HEK293 (cell line): Measurements from ENCODE around the gene NAT14.

Source experiments
- CTCF ChIA-PET: fragments of 350-600 bp; formaldehyde crosslinking; extraction: SDS; loops from one replicate; lab custom pipeline; 2021; ENCODE audit warnings: antibody characterized with exemption; lab: Yijun Ruan, JAX
- POLR2A ChIA-PET: fragments of 300-600 bp; formaldehyde crosslinking; extraction: SDS; loops from one replicate; lab custom pipeline; 2020; ENCODE audit warnings: antibody characterized with exemption, inconsistent platforms; lab: Yijun Ruan, JAX
- H3K27ac ChIP-seq: fragments of 200-500 bp; sonication (Bioruptor generic); 2 replicates; pipeline ENCODE4 v1.5.1; 2014; ENCODE audit warnings: low read depth, low read length, control low read depth, inconsistent platforms; ENCODE audit errors: extremely low read depth
- H3K36me3 ChIP-seq, 2 experiments: fragments of 200-500 bp in 1 of 2; sonication (Bioruptor generic) in 1 of 2; 1 replicate in 1 of 2; 2 replicates in 1 of 2; pipeline ENCODE4 v1.5.1; 2014 to 2017; ENCODE audit warnings: inconsistent platforms in 2 of 2, low read length in 2 of 2; ENCODE audit not compliant: control insufficient read depth in 2 of 2, insufficient read depth in 1 of 2
- H3K4me1 ChIP-seq: fragments of 200-500 bp; sonication (Bioruptor generic); 2 replicates; pipeline ENCODE4 v1.5.1; 2014; ENCODE audit warnings: mild to moderate bottlenecking, low read length, inconsistent platforms; ENCODE audit not compliant: control insufficient read depth, insufficient read depth
- H3K4me3 ChIP-seq: 2 replicates; pipeline ENCODE4 v1.5.1; 2011; ENCODE audit warnings: low read depth, mild to moderate bottlenecking, control low read depth, low read length, moderate library complexity
- H3K9me3 ChIP-seq: fragments of 200-500 bp; sonication (Bioruptor generic); 2 replicates; pipeline ENCODE4 v1.5.1; 2014; ENCODE audit warnings: low read depth, low read length, inconsistent platforms; ENCODE audit not compliant: control insufficient read depth, insufficient read depth
- BCL11A ChIP-seq: fragments of 450-650 bp; formaldehyde crosslinking; IDR thresholded peaks from 2 replicates; pipeline ENCODE4 v1.5.1; 2016; ENCODE audit warnings: low read depth, missing biosample characterization, missing genetic modification characterization
- BCL11B ChIP-seq: fragments of 450-650 bp; formaldehyde crosslinking; IDR thresholded peaks from 2 replicates; pipeline ENCODE4 v1.5.1; 2016; ENCODE audit warnings: low read depth, missing biosample characterization, missing genetic modification characterization
- EGR2 ChIP-seq: fragments of 450-650 bp; formaldehyde crosslinking; IDR thresholded peaks from 2 replicates; pipeline ENCODE4 v1.5.1; 2016; ENCODE audit warnings: low read depth, missing biosample characterization, missing genetic modification characterization
- KLF16 ChIP-seq: fragments of 450-650 bp; formaldehyde crosslinking; IDR thresholded peaks from 2 replicates; pipeline ENCODE4 v1.5.1; 2017; ENCODE audit warnings: missing biosample characterization, missing genetic modification characterization
- MZF1 ChIP-seq: fragments of 450-650 bp; formaldehyde crosslinking; IDR thresholded peaks from 2 replicates; pipeline ENCODE4 v1.5.1; 2017; ENCODE audit warnings: missing biosample characterization, missing genetic modification characterization, borderline replicate concordance
- SP7 ChIP-seq: fragments of 450-650 bp; formaldehyde crosslinking; IDR thresholded peaks from 2 replicates; pipeline ENCODE4 v1.5.1; 2016; ENCODE audit warnings: missing biosample characterization, missing genetic modification characterization
- ZBTB1 ChIP-seq: fragments of 450-650 bp; formaldehyde crosslinking; IDR thresholded peaks from 2 replicates; pipeline ENCODE4 v1.5.1; 2016; ENCODE audit warnings: missing biosample characterization, missing genetic modification characterization
- ZFHX2 ChIP-seq: fragments of 450-650 bp; formaldehyde crosslinking; conservative IDR thresholded peaks from 2 replicates; pipeline ENCODE4 v1.5.1; 2016; ENCODE audit warnings: missing biosample characterization, missing genetic modification characterization
- ZFP41 ChIP-seq: fragments of 450-650 bp; formaldehyde crosslinking; IDR thresholded peaks from 2 replicates; pipeline ENCODE4 v1.5.1; 2016; ENCODE audit warnings: missing biosample characterization, missing genetic modification characterization, borderline replicate concordance
- ZFP69B ChIP-seq: fragments of 450-650 bp; formaldehyde crosslinking; IDR thresholded peaks from 2 replicates; pipeline ENCODE4 v1.5.1; 2016; ENCODE audit warnings: missing biosample characterization, missing genetic modification characterization
- ZNF114 ChIP-seq: fragments of 450-650 bp; formaldehyde crosslinking; IDR thresholded peaks from 2 replicates; pipeline ENCODE4 v1.5.0; 2017; ENCODE audit warnings: missing biosample characterization, missing genetic modification characterization
- ZNF174 ChIP-seq: fragments of 450-650 bp; formaldehyde crosslinking; IDR thresholded peaks from 2 replicates; pipeline ENCODE4 v1.5.0; 2017; ENCODE audit warnings: missing biosample characterization, mild to moderate bottlenecking, missing genetic modification characterization
- ZNF366 ChIP-seq: fragments of 450-650 bp; formaldehyde crosslinking; conservative IDR thresholded peaks from 2 replicates; pipeline ENCODE4 v1.5.1; 2016; ENCODE audit warnings: missing biosample characterization, missing genetic modification characterization
- ZNF558 ChIP-seq: fragments of 450-650 bp; formaldehyde crosslinking; IDR thresholded peaks from 2 replicates; pipeline ENCODE4 v1.5.1; 2016; ENCODE audit warnings: missing biosample characterization, missing genetic modification characterization
- ZNF621 ChIP-seq: fragments of 450-650 bp; formaldehyde crosslinking; IDR thresholded peaks from 2 replicates; pipeline ENCODE4 v1.5.1; 2017; ENCODE audit warnings: missing biosample characterization, missing genetic modification characterization
- ZNF777 ChIP-seq: fragments of 450-650 bp; formaldehyde crosslinking; IDR thresholded peaks from 2 replicates; pipeline ENCODE4 v1.5.1; 2017; ENCODE audit warnings: missing biosample characterization, missing genetic modification characterization, borderline replicate concordance
- TF ChIP-seq, protein P1 (sequence below): fragments of 450-650 bp; formaldehyde crosslinking; IDR thresholded peaks from 2 replicates; pipeline ENCODE4 v1.5.1; 2016; ENCODE audit warnings: missing biosample characterization, missing genetic modification characterization, borderline replicate concordance
- TF ChIP-seq, protein P2 (sequence below): fragments of 450-650 bp; formaldehyde crosslinking; IDR thresholded peaks from 2 replicates; pipeline ENCODE4 v1.5.1; 2017; ENCODE audit warnings: missing biosample characterization, missing genetic modification characterization
- TF ChIP-seq, protein P3 (sequence below): fragments of 450-650 bp; formaldehyde crosslinking; IDR thresholded peaks from 2 replicates; pipeline ENCODE4 v1.5.1; 2017; ENCODE audit warnings: missing biosample characterization, missing genetic modification characterization
- TF ChIP-seq, protein P4 (sequence below): fragments of 450-650 bp; formaldehyde crosslinking; IDR thresholded peaks from 2 replicates; pipeline ENCODE4 v1.5.1; 2016; ENCODE audit warnings: missing biosample characterization, missing genetic modification characterization
- TF ChIP-seq, protein P5 (sequence below): fragments of 450-650 bp; formaldehyde crosslinking; IDR thresholded peaks from 2 replicates; pipeline ENCODE4 v1.5.1; 2016; ENCODE audit warnings: missing biosample characterization, missing genetic modification characterization
- TF ChIP-seq, protein P6 (sequence below): IDR thresholded peaks from 2 replicates; pipeline ENCODE4 v1.6.1; 2011; ENCODE audit warnings: mild to moderate bottlenecking, low read depth, low read length, borderline replicate concordance

NAT14 gene

DNA sequence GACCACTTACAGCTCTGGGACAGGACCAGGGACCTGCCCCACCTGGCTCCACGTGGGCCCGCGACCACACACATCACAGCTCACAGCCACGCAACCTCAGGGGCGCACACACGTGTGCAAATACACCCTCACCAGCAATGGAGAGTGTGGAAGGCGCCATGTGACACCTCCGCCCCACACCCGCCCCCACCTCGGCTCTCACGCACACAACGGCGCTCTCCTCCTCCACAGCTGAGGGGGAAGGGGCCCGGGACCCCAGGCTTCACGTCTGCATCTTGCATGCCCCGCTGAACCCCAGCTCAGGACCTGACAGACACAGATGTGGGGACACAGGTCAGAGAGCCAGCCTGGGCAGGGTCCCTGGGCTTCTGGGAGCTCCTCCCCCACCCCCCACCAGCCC, 35.5 kb upstream of the NAT14 start:
- ChIA-PET POLR2A (interaction anchor here (1.2 to 1.3 kb wide), 2 partner anchors 27 to 60 kb away, joined by 3 to 4 read pairs; partner anchors contain the start of gene ZNF628), CTCF (interaction anchor here (1.0 to 1.1 kb wide), 2 partner anchors 18 to 308 kb away, joined by 4 read pairs; no protein-coding TSS in a partner anchor)
- Histone ChIP-seq H3K9me3 (no peaks in the 10 kb centered on the region), H3K4me3 (no peak overlapping the region), H3K27ac (no peak overlapping the region), H3K4me1 (no peaks in the 10 kb centered on the region), H3K36me3 (no peaks in the 10 kb centered on the region)
- peak; percentile 62; the same call in 1 of the 2 replicates for TF ChIP-seq EGR2 (tag by site-specific recombination)
- no peak for TF ChIP-seq ZNF174 (tag by site-specific recombination)
- TF ChIP-seq MZF1 = no peak
- TF ChIP-seq, protein P1, sequence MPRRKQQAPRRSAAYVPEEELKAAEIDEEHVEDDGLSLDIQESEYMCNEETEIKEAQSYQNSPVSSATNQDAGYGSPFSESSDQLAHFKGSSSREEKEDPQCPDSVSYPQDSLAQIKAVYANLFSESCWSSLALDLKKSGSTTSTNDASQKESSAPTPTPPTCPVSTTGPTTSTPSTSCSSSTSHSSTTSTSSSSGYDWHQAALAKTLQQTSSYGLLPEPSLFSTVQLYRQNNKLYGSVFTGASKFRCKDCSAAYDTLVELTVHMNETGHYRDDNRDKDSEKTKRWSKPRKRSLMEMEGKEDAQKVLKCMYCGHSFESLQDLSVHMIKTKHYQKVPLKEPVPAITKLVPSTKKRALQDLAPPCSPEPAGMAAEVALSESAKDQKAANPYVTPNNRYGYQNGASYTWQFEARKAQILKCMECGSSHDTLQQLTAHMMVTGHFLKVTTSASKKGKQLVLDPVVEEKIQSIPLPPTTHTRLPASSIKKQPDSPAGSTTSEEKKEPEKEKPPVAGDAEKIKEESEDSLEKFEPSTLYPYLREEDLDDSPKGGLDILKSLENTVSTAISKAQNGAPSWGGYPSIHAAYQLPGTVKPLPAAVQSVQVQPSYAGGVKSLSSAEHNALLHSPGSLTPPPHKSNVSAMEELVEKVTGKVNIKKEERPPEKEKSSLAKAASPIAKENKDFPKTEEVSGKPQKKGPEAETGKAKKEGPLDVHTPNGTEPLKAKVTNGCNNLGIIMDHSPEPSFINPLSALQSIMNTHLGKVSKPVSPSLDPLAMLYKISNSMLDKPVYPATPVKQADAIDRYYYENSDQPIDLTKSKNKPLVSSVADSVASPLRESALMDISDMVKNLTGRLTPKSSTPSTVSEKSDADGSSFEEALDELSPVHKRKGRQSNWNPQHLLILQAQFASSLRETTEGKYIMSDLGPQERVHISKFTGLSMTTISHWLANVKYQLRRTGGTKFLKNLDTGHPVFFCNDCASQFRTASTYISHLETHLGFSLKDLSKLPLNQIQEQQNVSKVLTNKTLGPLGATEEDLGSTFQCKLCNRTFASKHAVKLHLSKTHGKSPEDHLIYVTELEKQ = no peak
- no peak for TF ChIP-seq SP7
- no peak for TF ChIP-seq ZNF777 (tag by site-specific recombination)
- no peak for TF ChIP-seq ZNF366 (tag by site-specific recombination)
- TF ChIP-seq, protein P2, sequence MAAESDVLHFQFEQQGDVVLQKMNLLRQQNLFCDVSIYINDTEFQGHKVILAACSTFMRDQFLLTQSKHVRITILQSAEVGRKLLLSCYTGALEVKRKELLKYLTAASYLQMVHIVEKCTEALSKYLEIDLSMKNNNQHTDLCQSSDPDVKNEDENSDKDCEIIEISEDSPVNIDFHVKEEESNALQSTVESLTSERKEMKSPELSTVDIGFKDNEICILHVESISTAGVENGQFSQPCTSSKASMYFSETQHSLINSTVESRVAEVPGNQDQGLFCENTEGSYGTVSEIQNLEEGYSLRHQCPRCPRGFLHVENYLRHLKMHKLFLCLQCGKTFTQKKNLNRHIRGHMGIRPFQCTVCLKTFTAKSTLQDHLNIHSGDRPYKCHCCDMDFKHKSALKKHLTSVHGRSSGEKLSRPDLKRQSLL (tag by site-specific recombination) = no peak
- TF ChIP-seq ZNF621 (tag by site-specific recombination) = no peak
- TF ChIP-seq, protein P3, sequence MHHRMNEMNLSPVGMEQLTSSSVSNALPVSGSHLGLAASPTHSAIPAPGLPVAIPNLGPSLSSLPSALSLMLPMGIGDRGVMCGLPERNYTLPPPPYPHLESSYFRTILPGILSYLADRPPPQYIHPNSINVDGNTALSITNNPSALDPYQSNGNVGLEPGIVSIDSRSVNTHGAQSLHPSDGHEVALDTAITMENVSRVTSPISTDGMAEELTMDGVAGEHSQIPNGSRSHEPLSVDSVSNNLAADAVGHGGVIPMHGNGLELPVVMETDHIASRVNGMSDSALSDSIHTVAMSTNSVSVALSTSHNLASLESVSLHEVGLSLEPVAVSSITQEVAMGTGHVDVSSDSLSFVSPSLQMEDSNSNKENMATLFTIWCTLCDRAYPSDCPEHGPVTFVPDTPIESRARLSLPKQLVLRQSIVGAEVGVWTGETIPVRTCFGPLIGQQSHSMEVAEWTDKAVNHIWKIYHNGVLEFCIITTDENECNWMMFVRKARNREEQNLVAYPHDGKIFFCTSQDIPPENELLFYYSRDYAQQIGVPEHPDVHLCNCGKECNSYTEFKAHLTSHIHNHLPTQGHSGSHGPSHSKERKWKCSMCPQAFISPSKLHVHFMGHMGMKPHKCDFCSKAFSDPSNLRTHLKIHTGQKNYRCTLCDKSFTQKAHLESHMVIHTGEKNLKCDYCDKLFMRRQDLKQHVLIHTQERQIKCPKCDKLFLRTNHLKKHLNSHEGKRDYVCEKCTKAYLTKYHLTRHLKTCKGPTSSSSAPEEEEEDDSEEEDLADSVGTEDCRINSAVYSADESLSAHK (tag by site-specific recombination) = no peak
- TF ChIP-seq ZBTB1 = no peak
- TF ChIP-seq, protein P4, sequence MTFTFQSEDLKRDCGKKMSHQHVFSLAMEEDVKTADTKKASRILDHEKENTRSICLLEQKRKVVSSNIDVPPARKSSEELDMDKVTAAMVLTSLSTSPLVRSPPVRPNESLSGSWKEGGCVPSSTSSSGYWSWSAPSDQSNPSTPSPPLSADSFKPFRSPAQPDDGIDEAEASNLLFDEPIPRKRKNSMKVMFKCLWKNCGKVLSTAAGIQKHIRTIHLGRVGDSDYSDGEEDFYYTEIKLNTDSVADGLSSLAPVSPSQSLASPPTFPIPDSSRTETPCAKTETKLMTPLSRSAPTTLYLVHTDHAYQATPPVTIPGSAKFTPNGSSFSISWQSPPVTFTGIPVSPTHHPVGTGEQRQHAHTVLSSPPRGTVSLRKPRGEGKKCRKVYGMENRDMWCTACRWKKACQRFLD (tag by site-specific recombination) = no peak
- TF ChIP-seq ZNF114 (tag by site-specific recombination) = no peak
- no peak for TF ChIP-seq KLF16
- TF ChIP-seq BCL11A (tag by site-specific recombination) = no peak
- TF ChIP-seq ZFP69B = 0 out of 2 replicates have a peak, but pooled peaks have one; percentile 27
- TF ChIP-seq, protein P5, sequence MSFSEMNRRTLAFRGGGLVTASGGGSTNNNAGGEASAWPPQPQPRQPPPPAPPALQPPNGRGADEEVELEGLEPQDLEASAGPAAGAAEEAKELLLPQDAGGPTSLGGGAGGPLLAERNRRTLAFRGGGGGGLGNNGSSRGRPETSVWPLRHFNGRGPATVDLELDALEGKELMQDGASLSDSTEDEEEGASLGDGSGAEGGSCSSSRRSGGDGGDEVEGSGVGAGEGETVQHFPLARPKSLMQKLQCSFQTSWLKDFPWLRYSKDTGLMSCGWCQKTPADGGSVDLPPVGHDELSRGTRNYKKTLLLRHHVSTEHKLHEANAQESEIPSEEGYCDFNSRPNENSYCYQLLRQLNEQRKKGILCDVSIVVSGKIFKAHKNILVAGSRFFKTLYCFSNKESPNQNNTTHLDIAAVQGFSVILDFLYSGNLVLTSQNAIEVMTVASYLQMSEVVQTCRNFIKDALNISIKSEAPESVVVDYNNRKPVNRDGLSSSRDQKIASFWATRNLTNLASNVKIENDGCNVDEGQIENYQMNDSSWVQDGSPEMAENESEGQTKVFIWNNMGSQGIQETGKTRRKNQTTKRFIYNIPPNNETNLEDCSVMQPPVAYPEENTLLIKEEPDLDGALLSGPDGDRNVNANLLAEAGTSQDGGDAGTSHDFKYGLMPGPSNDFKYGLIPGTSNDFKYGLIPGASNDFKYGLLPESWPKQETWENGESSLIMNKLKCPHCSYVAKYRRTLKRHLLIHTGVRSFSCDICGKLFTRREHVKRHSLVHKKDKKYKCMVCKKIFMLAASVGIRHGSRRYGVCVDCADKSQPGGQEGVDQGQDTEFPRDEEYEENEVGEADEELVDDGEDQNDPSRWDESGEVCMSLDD (tag by site-specific recombination) = peak; percentile 18; the same call in 1 of the 2 replicates
- TF ChIP-seq ZFHX2 (tag by site-specific recombination) = peak; percentile 80
- no peak for TF ChIP-seq BCL11B
- TF ChIP-seq ZNF558 (tag by site-specific recombination) = no peak
- TF ChIP-seq ZFP41 (tag by site-specific recombination) = no peak
- TF ChIP-seq, protein P6, sequence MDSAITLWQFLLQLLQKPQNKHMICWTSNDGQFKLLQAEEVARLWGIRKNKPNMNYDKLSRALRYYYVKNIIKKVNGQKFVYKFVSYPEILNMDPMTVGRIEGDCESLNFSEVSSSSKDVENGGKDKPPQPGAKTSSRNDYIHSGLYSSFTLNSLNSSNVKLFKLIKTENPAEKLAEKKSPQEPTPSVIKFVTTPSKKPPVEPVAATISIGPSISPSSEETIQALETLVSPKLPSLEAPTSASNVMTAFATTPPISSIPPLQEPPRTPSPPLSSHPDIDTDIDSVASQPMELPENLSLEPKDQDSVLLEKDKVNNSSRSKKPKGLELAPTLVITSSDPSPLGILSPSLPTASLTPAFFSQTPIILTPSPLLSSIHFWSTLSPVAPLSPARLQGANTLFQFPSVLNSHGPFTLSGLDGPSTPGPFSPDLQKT = no peak
